HG03108 (cell line): ENCODE data around the gene EHMT1.

Source experiments
- ATAC-seq: cut with Tn5 transposase; IDR thresholded peaks from one replicate; pipeline ENCODE4 v1.9.1; 2021; ENCODE audit warnings: moderate library complexity; ENCODE audit not compliant: unreplicated experiment

The EHMT1 gene

GRCh38 chr9:137691646-137692351 lies 73.0 kb downstream of the EHMT1 start:
- no peak for ATAC-seq

GRCh38 chr9:137694236-137694959 lies 75.6 kb downstream of the EHMT1 start:
- ATAC-seq: no peak

- no peak for ATAC-seq
These were observed 76.4 kb downstream of the EHMT1 start for GRCh38 chr9:137694962-137695875.

- ATAC-seq: no peak
These were observed 77.5 kb downstream of the EHMT1 start for GRCh38 chr9:137696136-137696925.

GRCh38 chr9:137697193-137697592 lies 78.4 kb downstream of the EHMT1 start:
- ATAC-seq: no peak

GRCh38 chr9:137697832-137698231 lies 79.0 kb downstream of the EHMT1 start:
- ATAC-seq: no peak

GRCh38 chr9:137700911-137701310 lies 82.1 kb downstream of the EHMT1 start:
- no peak for ATAC-seq

- no peak for ATAC-seq
These were observed 84.0 kb downstream of the EHMT1 start for GRCh38 chr9:137702615-137703379.

- no peak for ATAC-seq
These were observed 85.2 kb downstream of the EHMT1 start for GRCh38 chr9:137703842-137704508.

GRCh38 chr9:137705443-137705863 lies 86.6 kb downstream of the EHMT1 start:
- peak; percentile 90 for ATAC-seq

- peak; percentile 8 for ATAC-seq
These were observed 87.1 kb downstream of the EHMT1 start for GRCh38 chr9:137705906-137706305.

- ATAC-seq: no peak
These were observed 88.6 kb downstream of the EHMT1 start for GRCh38 chr9:137707361-137707760.

GRCh38 chr9:137708590-137709284 lies 89.9 kb downstream of the EHMT1 start:
- no peak for ATAC-seq

GRCh38 chr9:137709411-137710101 lies 90.8 kb downstream of the EHMT1 start:
- ATAC-seq: no peak

- no peak for ATAC-seq
These were observed 91.9 kb downstream of the EHMT1 start for GRCh38 chr9:137710704-137711103.

GRCh38 chr9:137711678-137712105 lies 92.9 kb downstream of the EHMT1 start:
- ATAC-seq: no peak

- no peak for ATAC-seq
These were observed 96.5 kb downstream of the EHMT1 start for GRCh38 chr9:137715321-137715720.
